ENCODE results near the gene TENT5D.

DNA sequence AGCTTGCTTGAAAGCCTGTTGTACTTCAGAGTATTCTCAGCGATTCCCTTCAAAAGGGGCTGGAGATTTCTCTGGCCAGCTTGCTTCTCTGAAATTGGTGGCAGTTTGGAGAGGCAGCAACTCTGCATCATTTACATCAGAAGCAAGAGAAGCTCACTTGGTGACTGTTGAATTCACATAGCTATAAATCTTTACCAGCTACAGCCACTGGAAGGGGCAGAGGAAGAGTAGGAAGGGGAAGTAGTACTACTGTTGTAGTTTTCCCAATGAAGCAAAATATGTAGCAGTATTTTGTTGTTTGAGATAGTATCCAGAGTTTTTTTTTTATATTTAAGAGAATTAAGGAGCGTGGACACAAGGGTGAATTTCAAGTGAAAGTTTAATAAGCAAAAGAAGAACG, 2.8 kb downstream of the TENT5D start:
- TF ChIP-seq, protein P1, sequence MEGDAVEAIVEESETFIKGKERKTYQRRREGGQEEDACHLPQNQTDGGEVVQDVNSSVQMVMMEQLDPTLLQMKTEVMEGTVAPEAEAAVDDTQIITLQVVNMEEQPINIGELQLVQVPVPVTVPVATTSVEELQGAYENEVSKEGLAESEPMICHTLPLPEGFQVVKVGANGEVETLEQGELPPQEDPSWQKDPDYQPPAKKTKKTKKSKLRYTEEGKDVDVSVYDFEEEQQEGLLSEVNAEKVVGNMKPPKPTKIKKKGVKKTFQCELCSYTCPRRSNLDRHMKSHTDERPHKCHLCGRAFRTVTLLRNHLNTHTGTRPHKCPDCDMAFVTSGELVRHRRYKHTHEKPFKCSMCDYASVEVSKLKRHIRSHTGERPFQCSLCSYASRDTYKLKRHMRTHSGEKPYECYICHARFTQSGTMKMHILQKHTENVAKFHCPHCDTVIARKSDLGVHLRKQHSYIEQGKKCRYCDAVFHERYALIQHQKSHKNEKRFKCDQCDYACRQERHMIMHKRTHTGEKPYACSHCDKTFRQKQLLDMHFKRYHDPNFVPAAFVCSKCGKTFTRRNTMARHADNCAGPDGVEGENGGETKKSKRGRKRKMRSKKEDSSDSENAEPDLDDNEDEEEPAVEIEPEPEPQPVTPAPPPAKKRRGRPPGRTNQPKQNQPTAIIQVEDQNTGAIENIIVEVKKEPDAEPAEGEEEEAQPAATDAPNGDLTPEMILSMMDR (IDR thresholded peaks at IDR 0.05; ENCODE audit: insufficient read depth, low read length, poor library complexity, severe bottlenecking), result no peak
- no peak for TF ChIP-seq EZH2phosphoT487 (conservative IDR thresholded peaks at IDR 0.05; ENCODE audit: low read length)

All from SU-DHL-6 (cell line).